T follicular helper cell (primary cell): ENCODE results near the gene LRRC61.
A peak's percentile ranks its signal among the peaks of the same experiment; 100 is the strongest.

Source experiments
- DNase-seq: peaks from one replicate; pipeline ENCODE4 v3.0.0-alpha.2; 2020; ENCODE audit warnings: low read depth

Gene LRRC61

GRCh38 chr7:150371131-150371995, 48.2 kb downstream of the LRRC61 start:
- DNase-seq: no peak

GRCh38 chr7:150371996-150372270, 48.8 kb downstream of the LRRC61 start:
- no peak for DNase-seq

- DNase-seq: no peak
These were observed 49.3 kb downstream of the LRRC61 start for GRCh38 chr7:150372271-150373048.

- no peak for DNase-seq
These were observed 50.1 kb downstream of the LRRC61 start for GRCh38 chr7:150373049-150373801.

GRCh38 chr7:150374026-150374425, 50.9 kb downstream of the LRRC61 start:
- no peak for DNase-seq

- no peak for DNase-seq
These were observed 51.3 kb downstream of the LRRC61 start for GRCh38 chr7:150374472-150374871.

GRCh38 chr7:150375662-150376521, 52.7 kb downstream of the LRRC61 start:
- no peak for DNase-seq

- DNase-seq: no peak
These were observed 53.4 kb downstream of the LRRC61 start for GRCh38 chr7:150376560-150376959.

GRCh38 chr7:150377196-150377595, 54.0 kb downstream of the LRRC61 start:
- no peak for DNase-seq

GRCh38 chr7:150377635-150378034, 54.5 kb downstream of the LRRC61 start:
- DNase-seq: no peak

GRCh38 chr7:150378115-150378852, 55.1 kb downstream of the LRRC61 start:
- DNase-seq: peak; percentile 37

- peak; percentile 89 for DNase-seq
These were observed 55.8 kb downstream of the LRRC61 start, which contains the start of gene ZNF775 for GRCh38 chr7:150378853-150379440. TSS of gene ZNF775 (plus strand) at chr7:150379330. CDS start at chr7:150388471, 9,141 bp downstream.

GRCh38 chr7:150379441-150380379, 56.6 kb downstream of the LRRC61 start:
- DNase-seq: no peak

GRCh38 chr7:150380463-150380862, 57.3 kb downstream of the LRRC61 start:
- no peak for DNase-seq

- DNase-seq: no peak
These were observed 57.9 kb downstream of the LRRC61 start for GRCh38 chr7:150381096-150381495.

- DNase-seq: no peak
These were observed 58.6 kb downstream of the LRRC61 start for GRCh38 chr7:150381785-150382122.

- DNase-seq: no peak
These were observed 59.1 kb downstream of the LRRC61 start for GRCh38 chr7:150382123-150382843.

- no peak for DNase-seq
These were observed 59.7 kb downstream of the LRRC61 start for GRCh38 chr7:150382844-150383225.
